GM19043 (cell line): ENCODE measurements around the gene GLE1.

Experiments
- ATAC-seq: cut with Tn5 transposase; IDR thresholded peaks from one replicate; pipeline ENCODE4 v1.9.1; 2021; ENCODE audit warnings: low read depth; ENCODE audit not compliant: unreplicated experiment

The GLE1 gene, protein sequence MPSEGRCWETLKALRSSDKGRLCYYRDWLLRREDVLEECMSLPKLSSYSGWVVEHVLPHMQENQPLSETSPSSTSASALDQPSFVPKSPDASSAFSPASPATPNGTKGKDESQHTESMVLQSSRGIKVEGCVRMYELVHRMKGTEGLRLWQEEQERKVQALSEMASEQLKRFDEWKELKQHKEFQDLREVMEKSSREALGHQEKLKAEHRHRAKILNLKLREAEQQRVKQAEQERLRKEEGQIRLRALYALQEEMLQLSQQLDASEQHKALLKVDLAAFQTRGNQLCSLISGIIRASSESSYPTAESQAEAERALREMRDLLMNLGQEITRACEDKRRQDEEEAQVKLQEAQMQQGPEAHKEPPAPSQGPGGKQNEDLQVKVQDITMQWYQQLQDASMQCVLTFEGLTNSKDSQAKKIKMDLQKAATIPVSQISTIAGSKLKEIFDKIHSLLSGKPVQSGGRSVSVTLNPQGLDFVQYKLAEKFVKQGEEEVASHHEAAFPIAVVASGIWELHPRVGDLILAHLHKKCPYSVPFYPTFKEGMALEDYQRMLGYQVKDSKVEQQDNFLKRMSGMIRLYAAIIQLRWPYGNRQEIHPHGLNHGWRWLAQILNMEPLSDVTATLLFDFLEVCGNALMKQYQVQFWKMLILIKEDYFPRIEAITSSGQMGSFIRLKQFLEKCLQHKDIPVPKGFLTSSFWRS

DNA sequence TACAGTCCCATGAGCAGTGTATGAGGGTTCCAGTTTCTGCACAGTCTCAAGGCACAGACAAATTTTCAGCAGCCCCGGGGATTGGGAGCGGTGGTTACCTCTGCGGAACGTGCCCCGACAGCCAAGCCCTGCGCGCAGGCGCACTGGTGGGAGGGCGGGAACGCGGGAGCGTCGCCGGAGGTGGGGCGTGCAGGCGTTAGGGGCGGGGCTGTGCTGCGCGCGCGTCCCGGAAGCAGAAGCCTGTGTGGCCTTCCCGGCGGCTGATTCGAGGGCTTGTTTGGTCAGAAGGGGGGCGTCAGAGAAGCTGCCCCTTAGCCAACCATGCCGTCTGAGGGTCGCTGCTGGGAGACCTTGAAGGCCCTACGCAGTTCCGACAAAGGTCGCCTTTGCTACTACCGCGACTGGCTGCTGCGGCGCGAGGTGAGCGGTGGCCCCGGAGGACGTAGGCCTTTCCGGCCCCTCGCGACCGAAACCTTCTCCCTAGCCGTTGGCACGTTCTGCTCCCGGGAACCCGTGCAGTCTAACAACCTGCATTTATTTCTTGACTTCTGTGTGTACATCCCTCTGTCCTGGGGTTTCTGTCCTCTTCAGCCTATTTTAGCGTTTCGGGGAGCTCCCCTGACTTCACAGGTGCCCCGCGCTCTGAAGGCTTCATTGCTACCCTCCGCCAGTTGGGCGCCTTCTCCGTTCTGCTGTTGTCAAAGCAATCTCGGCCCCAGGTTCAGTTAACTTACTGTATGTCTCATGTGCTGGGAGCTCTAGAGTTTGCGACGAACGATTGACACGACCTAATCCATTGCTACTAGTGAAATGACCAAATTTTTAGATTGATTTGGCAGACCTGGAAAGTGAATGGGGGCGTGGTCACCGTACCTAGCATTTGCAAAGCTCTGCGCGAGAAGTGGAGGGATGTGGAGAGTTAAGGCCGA lies at the start of gene GLE1:
GLE1 (plus strand) TSS at position 235 of the 929 bp plus-strand sequence; CDS start at position 322, 87 bp downstream.
- ATAC-seq, result peak; percentile 86

DNA sequence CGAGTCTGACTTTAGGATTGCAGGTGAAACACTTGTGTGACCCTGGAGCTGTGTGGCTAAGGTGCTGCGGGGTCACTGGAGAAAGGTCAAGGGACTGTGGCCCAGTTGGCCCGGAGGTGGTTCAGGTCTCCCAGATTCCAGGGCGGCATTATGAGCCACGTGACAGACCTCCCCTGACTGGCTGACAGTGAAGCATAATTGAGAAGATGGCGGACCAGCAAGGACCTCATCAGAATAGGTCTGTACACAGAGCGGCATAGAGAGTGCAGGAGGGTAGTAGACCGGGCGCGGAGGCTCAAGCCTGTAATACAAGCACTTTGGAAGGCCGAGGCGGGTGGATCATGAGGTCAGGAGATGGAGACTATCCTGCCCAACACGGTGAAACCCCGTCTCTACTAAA lies 49.5 kb upstream of the GLE1 start:
- ATAC-seq, result no peak

DNA sequence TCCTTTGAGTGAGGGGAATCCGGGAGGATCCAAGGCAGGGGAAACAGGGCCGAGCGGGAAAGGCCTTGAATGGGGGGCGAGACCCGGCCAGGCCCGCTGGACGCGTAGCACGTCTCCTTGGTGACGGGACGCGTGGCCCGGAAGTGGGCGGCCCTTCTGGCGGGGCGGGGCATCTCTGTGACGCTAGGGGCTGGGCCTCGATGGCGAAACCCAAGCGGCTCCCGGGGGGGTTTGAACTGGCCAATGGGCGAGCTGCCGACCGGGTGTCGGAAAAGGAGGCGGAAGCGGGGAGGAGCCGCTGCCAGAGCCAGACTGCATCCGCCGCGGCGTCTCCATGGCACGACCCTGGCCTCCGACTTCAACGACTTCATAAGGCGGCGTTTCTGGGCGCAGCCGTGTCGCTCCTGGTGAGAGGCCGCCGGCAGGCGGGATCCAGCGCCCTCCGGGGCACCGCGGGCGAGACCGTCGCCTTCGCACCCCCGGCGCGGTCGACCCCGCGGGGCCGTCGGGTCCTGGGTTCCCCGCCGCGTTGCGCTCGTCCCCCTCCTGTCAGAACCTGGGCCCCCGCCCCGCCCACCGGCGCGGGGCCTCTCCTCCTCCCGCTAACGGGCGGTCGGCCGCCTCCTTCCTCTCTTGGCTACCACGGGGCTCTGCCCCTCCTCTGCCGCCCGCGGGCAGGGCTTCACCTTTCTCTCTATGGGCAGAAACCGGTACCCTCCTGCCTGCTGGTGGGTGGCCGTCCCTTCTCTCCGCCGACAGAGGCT lies 48.5 kb upstream of the GLE1 start, which contains the start of gene ODF2:
ODF2 (plus strand) TSS at position 158 of the 764 bp plus-strand sequence; CDS start at position 244, 86 bp downstream.
- peak; percentile 76 for ATAC-seq

DNA sequence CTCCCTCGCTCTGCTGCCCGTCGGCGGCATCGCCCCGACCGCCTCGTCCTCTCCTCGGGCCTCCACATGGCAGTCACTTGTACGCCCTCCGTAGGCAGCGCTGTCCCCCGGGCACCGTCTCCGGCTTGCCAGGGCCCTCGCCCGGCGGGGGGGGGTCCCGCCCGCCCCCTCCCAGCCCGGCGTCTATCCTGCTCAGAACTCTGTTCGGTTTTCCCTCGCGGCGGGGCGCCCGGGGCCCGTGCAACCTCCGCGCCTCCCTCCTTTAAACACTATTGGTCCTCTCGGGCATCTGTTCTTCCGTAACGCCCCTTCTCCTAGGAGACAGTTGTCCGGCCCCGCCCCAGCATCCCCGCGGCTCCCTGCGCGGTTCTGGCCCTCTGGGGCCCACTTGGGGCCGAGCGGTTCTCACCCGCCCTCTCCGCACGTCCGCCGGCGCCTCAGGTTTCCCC lies 47.9 kb upstream of the GLE1 start:
- peak; percentile 52 for ATAC-seq

DNA sequence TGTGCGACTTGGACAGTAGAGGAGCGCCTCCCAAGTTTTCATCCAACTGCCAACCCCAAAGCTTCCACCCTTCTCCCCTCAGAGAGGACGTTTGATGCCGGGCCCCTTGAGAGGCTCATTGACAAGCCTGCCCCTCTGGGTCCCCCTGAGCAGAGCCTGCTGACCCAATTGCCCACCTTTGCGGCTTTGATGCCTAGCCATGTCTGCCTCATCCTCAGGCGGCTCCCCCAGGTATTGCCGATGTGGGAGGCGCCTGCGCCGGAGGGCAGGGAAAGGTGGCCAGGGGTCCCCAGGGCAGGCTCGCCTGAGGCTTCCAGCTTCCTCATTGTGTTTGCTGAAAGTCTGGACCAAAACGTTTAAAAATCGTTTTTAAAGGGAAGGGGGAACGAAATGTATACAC lies 47.3 kb upstream of the GLE1 start:
- no peak for ATAC-seq

DNA sequence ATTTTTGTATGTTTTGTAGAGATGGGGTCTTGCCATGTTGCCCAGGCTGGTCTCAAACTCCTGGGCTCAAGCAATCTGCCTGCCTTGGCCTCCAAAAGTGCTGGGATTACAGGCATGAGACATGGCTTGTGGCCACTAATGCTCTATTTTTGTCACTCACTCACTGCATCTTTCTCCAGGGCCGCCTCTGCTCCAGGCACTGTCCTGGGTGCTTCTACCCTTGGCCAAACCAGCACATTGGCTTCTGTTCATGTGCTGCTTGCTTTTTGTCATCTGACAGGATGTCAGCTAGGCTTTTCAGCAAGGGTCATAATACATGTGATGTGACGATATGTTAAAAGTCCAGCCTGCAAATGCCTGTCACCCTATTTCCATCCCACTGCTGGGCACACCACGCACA lies 45.5 kb upstream of the GLE1 start:
- no peak for ATAC-seq

DNA sequence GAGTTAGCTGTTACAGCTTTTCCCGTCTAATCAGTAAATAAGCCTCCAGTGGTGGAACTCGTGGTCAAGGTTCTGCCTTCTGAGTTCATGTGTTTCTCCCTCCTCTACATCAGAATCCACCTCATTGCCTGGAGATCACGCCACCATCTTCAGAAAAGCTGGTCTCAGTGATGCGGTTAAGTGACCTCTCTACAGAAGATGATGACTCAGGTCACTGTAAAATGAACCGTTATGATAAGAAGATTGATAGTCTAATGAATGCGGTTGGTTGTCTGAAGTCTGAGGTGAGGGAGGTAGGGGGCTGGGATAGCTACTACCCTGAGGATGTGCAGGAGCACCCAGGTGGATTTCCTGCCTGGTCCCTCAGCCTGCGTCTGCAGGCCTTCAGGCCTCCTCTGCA lies 35.4 kb upstream of the GLE1 start:
- ATAC-seq, result no peak

DNA sequence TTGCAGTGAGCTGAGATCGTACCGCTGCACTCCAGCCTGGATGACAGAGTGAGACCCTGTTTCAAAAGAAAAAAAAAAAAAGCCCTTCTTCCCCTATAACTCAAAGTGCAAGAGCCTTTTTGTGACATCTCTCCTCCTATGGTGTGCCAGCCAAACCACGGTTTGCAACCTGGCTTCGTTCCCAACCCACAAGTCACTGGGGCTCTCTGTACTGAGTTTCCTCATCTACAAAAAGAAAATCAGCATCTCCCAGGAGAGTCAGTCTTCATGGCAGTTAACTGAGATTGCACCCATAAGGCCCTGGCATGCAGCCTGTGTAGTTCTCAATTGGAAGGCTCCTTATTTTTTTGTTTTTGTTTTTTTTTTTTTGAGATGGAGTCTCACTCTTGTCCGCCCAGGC lies 34.0 kb upstream of the GLE1 start:
- no peak for ATAC-seq

DNA sequence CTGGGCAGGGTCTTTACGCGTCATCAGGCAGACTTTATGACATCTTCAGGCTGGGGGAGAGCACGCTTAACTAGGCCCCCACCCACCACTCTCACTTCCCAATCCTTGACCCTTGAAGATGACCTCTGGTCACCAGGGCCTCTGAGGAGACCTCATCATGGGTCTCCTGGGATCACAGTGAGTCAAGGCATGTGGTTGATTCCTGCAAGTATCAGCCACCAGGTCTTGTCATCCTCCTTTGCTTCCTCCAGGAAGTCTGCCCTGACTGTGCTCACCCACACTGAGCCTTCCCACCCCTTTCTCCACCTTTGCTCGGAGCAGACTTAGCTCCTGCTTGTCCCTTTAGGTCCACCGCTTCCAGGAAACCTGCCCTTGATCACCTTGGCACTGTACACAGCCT lies 31.4 kb upstream of the GLE1 start:
- no peak for ATAC-seq

DNA sequence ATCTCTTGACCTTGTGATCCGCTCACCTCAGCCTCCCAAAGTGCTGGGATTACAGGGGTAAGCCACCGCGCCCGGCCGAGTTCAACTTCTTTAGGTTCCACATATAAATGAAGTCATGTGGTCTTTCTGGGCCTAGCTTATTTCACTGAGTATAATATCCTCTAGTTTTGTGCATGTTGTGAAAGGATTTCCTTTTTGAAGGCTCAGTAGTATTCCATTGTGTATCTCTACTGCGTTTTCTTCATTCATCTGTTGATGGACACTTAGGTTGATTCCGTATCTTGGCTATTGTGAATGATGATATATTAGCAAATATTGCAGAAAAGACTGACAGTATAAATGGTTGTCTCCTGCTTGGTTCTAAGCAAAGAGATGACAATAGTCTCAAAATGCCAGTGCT lies 28.7 kb upstream of the GLE1 start:
- ATAC-seq, result no peak

DNA sequence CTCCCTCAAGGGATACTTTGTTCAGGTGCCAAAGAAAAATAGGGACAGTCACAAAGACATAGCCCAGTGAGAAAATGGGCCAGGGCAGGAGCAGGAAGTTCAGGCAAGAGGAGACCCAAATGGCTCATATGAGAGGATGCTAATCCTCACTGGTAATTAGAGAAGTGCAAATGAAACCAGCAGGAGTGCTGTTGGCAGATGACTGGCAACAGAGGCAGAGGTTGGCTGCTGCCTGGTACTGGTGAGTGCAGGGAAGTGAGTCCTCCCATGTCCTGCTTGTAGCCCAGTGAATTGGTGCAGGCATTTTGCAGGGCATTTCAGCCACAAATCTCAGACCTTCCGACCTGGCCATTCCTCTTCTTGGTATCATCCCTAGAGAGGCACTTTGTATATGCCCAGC lies 25.3 kb upstream of the GLE1 start:
- no peak for ATAC-seq

DNA sequence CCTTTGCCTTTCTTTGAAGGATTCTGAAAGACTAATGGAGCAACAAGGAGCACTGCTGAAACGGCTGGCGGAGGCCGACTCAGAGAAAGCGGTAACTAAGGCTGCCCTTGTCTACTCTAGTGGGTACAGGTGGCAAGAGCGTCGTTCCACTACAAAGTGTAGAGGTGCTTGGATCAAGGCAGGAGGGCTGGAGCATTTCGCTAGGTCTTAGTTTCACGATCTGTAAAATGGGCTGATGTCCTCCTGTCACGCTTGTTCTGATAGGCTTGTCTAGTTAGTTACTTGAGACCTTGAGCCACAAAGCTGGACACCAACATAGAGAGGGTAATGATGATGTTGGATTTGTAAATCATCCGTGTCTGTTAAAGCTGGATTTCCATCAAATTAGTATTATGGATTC lies 23.0 kb upstream of the GLE1 start:
- no peak for ATAC-seq

DNA sequence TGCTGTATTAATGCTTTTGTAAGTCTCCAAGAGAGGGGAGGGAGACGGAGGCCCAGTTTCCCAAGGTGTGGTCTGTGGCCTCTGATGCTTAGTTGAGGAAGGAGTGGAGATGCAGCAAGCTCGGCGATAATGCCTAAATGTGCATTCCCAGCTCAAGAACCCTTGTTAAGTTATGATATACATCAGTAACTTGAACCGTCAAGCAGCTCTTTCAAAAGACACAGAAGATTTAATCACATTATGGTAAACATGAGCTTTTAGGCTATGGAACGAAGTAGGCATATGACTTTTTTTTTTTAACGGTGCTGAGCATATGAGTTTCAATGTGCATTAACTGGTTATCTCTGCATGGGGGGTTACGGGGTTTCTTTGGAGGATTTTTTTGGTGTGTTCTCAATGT lies 22.3 kb upstream of the GLE1 start:
- no peak for ATAC-seq

DNA sequence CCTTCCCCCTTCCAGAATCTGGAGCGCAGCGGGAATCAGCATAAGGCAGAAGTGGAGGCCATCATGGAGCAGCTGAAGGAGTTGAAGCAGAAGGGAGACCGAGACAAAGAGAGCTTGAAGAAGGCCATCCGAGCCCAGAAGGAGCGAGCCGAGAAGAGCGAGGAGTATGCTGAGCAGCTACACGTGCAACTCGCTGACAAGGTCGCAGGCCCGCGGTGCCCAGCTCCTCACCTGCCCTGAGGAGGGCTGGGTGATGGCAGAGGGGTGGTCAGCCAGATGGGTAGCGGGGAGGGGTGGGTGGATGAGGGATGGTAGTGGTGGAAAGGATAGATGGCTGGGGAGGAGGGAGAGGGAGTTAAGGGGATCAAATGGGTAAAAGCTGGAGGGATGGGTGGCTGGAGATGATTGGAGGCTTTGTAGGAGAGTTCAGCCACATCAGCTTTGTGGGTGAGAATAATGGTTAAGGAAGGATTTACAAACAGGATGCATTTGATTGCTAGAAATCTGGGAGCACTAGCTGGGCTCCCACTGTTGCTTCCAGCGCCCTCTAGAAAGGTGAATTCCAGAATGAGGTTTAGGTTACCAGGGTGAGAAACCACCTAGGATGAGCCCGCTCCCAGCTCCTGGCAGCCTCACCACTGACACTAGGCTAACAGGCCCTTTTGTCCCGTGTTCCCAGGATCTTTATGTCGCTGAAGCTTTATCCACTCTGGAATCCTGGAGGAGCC lies 19.7 kb upstream of the GLE1 start:
- ATAC-seq, result no peak

DNA sequence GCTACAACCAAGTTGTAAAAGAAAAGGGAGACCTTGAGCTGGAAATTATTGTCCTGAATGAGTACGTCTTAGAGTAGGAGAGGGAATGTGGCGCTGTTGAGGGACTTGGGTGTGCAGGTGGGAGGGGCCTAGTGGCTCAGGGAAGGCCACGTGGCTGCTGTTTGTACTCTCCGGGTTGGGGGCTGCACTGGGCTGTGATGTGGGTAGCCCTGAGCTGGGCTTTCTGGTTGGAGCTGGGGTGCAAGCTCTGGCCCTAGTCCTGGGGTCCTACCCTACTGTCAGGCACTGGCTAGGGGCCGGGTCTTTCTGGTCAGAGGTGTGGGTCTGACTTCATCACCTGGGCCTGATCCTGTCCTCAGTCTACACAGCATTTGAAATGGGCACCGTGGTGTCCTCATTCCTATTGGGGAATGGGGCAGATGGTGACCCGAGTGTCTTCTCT lies 19.1 kb upstream of the GLE1 start:
- no peak for ATAC-seq

DNA sequence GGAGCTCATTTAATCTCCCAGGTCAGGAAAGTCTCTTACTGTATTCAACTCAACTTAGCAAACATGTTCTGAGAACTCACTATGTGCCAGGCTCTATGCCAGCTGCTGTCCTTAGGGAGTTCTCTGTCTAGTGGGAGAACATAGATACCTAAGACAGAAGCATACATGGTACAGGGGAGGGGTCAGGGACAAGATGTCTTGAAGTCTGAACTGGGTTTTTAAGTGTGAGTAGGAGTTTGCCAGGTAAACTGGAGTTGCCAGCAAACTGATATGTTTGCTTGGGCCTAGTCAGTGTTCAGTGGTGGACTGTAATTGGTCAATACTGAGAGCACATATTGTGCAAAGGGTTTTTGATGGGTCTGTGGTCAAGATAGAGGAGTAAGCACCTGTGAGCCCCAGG lies 18.3 kb upstream of the GLE1 start:
- ATAC-seq, result no peak

DNA sequence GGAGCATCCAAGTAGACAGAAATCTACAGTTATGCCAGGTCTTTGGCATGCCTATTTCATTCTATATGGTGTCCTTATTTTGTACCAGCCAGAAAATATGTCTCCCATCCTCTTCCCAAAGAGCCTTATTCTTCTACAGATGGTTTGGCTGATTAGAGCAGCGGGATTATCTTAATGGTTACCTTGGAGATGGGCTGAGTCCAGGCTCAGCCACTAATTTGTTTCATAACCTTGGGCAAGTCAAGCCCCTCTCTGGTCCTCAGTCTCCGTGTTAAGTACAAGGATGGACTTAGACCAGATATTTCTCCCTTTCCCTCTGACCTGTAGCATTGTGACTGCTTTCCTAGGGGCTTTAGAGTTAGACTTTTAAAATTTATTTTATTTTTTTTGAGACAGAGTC lies 11.1 kb upstream of the GLE1 start:
- no peak for ATAC-seq

DNA sequence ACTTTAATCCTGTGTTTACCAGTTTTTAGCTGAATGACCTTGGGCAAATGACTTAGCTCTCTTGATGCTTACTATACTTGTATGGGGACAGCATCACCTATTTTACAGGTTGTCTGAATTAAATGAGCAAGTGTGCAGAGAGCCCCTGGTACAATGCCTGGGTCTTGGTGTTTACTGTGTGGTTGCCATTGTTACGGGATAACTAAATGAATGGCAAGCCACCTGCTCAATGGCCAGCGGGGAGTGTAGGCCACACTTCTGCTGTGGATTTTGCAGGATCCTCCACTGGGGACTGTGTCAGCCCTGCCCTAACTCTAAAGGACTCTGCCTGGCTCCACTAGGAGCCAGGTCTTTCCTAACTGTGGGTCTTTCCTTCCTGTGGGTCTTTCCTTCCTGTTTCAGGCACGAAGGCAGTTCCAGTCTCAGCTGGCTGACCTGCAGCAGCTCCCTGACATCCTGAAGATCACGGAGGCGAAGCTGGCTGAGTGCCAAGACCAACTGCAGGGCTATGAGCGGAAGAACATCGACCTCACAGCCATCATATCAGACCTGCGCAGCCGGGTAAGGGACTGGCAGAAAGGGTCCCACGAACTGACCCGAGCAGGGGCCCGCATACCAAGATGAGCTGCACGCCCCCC lies 10.3 kb upstream of the GLE1 start:
- no peak for ATAC-seq

DNA sequence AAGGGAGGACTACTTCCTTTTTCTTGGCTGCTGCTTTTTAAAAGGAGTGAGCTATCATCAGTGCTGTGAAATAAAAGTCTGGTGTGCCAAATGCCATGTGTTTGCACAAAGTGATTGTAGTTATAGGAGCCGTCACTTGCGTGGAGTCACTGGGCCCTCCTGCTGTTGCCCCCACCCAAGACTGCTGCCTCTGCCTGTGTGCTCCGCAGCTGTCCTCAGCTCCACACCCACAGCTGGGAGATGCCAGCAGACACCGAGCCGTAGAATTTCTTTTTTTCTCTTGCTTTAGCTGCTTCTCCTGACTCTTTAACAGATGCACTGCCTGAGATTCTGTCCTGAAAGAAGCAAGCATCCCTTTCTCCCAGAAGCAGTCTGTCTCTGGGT lies 9.8 kb upstream of the GLE1 start:
- ATAC-seq, result no peak
